Activated T-cell treated with anti-CD3 and anti-CD28 coated beads for 1 hour (primary cell): ENCODE results near the gene NMT1.

Source experiments
- DNase-seq: peaks from one replicate; pipeline ENCODE4 v3.0.0-alpha.2; 2020; ENCODE audit warnings: low read depth

The NMT1 gene

DNA sequence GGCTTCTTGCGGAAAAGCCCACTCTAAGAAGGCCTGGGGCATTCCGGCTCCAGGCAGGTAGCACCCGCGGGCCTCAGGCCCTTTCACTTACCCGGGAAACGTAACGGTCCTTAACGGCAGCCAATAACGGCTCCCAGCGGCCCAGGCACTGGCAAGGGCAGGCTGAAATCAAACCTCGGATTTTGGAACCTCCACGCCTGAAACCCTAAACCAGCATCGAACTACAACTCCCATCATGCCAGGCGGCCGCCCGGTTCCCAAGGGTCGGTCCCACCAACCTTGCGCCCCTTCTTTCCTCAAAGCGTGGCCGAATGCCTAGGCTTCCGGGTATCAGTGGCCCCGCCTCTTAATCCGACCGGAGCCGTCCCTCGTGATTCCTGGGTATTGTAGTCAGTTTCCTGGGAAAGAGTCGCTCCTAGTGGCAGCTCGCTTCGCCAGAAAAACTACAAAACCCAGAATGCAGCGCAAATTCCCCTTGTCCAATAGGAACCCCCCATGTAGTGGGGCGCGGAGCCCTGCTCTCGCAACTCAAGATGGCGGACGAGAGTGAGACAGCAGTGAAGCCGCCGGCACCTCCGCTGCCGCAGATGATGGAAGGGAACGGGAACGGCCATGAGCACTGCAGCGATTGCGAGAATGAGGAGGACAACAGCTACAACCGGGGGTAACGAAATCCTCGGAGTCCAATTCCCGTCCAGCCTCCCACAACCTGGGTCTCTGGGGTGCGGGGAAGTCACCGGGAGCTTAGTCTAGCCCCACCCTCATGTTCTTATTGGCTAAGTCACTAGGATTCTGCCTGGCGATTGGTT is at the start of gene NMT1:
TSS of gene NMT1 (plus strand) at position 521 of the 809 bp plus-strand sequence. CDS start at position 534, 13 bp downstream.
- peak; percentile 86 for DNase-seq

DNA sequence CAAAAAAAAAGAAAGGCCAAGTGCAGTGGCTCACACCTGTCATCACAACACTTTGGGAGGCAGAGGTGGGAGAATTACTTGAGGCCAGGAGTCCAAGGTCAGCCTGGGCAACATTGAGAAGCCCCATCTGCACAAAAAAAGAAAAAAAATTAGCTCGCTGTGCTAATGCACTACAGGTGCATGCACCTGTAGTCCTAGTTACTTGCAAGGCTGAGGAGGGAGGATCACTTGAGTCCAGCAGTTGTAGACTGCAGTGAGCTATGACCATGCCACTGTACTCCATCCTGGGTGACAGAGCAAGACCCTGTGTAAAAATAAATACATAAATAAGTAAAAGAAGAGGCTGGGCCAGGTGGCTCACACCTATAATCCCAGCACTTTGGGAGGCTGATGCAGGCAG is 49.4 kb upstream of the NMT1 start:
- DNase-seq = no peak

DNA sequence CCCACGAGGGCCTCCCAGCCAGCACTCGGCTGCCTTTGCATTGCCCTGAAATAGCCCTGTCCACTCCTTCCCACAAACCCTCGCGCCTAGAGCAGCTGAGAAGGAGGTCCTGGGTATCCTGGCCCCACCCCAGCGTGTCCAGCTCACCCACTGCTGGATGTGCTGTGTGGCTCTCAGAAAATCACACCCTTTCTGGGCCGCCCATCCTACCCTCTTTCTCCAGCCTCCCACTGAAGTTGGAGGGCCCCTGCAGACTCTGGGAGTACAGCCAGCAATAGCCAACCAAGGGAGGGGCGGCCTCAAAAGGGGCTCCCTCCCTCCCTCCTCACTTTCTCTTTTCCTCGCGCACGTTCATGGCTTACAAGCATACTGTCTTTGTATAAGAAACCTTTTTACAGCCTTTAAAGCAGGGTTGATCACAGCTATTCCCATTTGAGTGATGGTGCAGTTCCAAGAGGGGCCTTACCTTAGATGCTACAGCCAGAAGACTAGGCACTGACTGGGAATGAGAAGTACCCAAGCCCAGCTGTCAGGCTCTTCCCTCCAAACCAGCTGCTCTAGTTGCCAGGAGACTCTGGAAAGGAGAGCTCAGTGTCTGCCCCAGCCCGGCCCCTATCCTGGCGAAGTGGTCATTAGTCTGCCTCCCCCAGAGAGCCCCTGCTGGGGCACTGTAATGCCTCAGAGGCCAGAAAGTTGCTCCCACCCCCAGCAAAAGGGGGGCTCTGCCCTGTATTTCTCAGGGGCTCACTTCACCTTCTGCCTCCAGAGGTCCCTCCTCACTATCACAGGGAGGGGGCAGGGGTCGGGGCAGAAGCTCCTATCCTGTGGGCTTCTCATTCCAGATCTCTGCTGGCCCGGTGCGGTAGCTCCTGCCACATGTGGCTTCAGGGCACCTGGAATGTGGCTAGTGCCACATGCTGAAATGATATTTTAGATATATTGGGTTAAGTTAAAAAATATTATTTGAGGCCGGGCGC is 47.8 kb upstream of the NMT1 start:
- DNase-seq = no peak

GRCh38 chr17:45016237-45016636 is 44.9 kb upstream of the NMT1 start:
- no peak for DNase-seq

DNA sequence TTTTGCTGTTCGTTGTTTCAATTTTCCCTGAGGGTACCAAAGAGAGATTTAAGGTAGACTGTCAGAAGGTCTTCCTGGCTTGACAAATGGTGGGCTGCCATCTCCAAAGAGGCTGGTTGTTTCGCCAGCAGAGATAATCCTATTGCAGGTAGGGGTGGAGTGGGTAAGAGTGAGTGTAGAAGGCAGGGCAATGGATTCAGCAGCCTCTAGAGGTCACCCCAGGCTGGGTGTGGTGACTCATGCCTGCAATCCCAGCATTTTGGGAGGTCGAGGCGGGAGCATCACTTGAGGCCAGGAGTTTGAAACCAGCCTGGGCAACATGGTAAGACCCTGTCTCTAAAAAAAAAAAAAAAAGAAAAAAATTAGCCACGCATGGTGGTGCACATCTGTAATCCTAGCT is 44.3 kb upstream of the NMT1 start:
- no peak for DNase-seq

DNA sequence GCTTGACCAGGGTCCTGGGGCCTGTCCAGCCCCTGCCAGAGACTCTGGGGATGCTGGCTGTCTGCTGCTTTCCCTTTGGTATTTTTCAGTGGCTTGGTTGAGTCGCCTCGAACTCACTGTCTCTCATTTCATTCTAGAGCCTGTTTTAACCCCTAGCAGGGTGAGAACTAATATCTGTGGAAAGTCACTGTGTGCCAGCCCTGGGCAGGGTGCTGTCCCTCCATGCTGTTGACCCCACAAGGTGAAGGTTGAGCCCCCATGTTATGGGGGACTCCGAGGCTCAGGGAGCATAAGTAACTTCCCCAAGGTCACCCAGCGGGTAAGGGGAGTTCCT is 42.6 kb upstream of the NMT1 start:
- no peak for DNase-seq

DNA sequence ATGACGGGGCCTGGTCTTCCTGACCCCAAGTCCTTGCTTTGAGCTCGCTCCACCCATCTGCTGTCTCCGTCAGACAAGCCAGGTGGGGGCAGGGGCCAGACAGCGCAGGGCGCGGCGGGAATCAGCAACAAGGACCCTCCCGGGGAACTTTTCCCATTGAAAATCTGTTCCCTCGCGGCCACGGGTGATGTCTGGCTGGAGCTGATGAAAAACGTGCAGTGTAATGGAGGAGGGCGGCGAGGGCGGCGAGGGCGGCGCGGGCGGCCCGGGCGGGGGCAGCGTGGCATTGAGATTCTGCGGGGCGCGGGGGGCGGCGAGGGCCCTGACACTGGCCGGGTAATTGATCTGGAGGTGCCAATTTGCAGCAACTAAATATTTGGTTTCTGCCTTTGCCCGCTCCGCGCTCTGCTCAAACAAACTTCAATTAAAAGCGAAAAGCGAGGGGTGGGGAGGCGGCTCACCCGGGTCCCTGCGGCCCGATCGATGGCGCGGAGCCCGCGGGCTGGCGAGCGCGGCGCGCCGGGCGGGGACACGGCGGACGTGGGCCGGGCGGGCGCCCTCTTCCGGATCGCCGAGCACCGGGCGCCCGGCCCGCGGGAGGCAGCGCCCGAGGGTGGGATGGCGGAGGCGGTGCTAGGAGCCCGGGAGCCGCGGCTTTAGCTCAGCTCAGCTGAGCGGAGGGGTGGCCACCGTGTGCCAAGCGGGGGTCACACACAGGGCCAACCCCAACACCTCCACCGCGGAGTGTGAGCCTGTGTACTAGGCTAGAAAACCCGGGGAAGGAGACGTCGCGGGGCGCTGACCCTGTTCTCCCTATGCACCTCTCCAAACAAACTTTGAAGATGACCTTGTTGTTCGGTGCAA is 42.0 kb upstream of the NMT1 start:
- DNase-seq = peak; percentile 6

DNA sequence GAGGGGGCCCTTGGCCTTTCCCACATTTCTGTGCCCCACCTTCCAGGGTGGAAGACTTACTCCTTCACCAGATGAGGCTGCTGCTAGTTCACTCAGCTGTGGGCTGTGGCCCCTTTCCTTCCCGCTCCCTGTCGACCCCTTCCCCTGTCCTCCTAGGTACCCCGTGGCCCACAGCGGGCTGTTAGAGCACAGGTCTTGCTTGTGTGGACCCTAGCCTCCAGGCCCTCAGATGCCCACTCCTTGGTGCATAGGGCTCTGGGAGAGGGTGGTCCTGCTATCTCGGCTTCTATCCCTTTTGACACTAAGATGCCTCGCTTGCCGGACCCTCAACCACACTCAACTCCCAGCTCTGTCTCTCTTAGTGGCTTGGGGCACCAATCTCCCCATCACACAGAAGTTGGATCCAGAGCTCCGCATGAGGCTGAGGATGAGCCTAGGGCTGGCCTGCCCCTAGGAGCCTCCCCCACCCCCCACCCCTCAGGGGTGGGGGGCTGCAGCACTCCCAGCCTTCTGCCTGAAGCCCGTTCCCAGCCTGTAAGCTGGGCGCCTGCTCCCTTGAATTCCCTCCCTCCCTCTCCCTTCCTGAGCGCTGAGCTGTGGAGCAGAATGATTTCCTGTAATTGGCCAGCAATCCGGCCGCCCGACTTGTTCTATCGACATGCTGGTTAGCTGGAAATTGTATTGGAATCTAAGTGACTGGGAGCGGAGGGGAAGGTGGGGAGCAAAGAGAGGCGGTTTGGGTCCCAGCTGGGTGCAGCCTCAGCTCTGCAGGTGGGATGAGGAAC is 40.6 kb upstream of the NMT1 start:
- DNase-seq = no peak

- DNase-seq = peak; percentile 59
These were observed 39.4 kb upstream of the NMT1 start for GRCh38 chr17:45021607-45022287.

- no peak for DNase-seq
These were observed 38.8 kb upstream of the NMT1 start for GRCh38 chr17:45022288-45022648.

GRCh38 chr17:45022655-45023339 is 38.3 kb upstream of the NMT1 start:
- no peak for DNase-seq

- DNase-seq = no peak
These were observed 32.0 kb upstream of the NMT1 start for GRCh38 chr17:45029096-45029495.

DNA sequence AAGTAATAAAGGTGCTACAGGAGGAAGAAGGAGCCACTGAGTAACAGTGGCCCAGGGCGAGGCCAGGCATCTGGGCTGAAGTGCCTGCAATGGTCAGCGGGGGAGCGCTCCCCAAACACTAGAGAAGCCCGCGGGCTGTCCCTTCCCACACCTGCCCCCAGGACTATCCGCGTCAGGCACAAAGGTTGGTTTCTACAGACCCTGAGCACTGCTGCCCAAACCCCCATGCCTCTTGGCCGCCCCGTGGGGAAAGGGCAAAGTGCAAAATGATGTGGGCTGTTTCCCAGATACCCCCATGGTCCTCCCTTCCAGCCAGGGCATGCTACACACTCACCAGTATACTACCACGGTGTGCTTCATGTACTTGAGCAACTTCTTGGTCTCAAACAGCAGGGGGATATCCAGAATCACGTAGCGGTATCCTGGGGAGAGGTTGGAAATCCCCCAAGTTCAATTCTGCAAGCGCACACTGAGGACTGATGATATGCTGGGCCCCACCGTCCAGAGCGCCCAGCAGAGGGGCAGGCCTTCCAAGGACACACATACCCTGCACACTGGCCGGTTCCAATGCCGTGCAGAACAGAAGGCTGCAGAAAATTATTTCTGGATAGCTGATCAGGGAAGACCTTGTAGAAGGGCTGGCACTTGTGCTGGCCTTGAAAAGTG is 31.2 kb upstream of the NMT1 start:
- no peak for DNase-seq

DNA sequence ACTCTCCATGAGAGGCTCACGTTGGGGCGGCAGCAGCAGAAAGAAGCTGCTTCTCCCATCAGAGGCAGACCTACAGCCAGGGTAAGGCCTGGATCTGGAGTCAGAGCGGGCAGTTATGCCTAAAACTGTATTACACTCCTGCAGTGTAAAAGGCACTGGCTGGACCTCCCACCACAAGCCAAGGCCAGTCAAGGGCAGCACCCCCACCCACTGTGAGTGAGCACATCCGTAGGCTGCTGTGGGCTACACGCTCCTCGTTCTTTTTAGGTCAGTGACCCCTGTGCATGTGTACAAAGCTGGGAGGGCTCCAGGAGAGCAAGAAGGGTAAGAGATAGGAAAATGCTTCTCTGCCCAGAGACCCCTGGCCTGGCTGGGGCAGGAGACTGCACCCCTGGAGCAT is 30.4 kb upstream of the NMT1 start:
- DNase-seq = no peak

GRCh38 chr17:45031231-45032173 is 29.6 kb upstream of the NMT1 start:
- no peak for DNase-seq

- no peak for DNase-seq
These were observed 29.0 kb upstream of the NMT1 start for GRCh38 chr17:45032174-45032541.

GRCh38 chr17:45034599-45034998 is 26.5 kb upstream of the NMT1 start:
- no peak for DNase-seq

GRCh38 chr17:45035848-45036247 is 25.3 kb upstream of the NMT1 start:
- no peak for DNase-seq

GRCh38 chr17:45036691-45037090 is 24.4 kb upstream of the NMT1 start:
- no peak for DNase-seq
